NK-92 (cell line): ENCODE results near the gene BTRC.
"Not testable (repeated sequence)": the region's sequence is repeated elsewhere in the genome, so short reads cannot be mapped to it uniquely, and the experiment has no call there.

ENCODE experiments used
- DNase-seq: peaks from one replicate; lab custom pipeline; 2025; ENCODE audit not compliant: unreplicated experiment; lab: John Stamatoyannopoulos, UW

The BTRC gene

GRCh38 chr10:101353692-101354327, at the start of gene BTRC:
Gene BTRC, plus strand, starts transcription at chr10:101354165. Its CDS starts 16 bp downstream, at chr10:101354181.
- peak; percentile 88 for DNase-seq

DNA sequence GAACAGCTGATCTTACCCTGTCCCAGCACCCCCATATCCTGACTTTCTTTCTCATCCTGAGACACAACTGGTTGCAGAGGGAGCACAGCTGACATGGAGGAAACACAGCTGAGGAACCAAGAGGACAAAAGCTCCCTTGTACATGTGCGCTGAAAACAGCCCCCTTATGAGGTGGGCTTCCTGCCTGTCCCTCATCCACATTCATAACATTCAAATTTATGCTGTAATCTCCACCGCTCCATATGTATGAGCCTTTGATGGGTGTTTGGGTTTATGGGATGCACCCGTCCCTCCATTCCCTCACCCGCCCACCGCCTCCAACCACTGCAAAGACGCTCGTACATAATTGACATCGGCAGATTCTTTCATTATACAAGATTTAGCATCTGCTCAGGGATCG, 49.6 kb upstream of the BTRC start:
- no peak for DNase-seq

DNA sequence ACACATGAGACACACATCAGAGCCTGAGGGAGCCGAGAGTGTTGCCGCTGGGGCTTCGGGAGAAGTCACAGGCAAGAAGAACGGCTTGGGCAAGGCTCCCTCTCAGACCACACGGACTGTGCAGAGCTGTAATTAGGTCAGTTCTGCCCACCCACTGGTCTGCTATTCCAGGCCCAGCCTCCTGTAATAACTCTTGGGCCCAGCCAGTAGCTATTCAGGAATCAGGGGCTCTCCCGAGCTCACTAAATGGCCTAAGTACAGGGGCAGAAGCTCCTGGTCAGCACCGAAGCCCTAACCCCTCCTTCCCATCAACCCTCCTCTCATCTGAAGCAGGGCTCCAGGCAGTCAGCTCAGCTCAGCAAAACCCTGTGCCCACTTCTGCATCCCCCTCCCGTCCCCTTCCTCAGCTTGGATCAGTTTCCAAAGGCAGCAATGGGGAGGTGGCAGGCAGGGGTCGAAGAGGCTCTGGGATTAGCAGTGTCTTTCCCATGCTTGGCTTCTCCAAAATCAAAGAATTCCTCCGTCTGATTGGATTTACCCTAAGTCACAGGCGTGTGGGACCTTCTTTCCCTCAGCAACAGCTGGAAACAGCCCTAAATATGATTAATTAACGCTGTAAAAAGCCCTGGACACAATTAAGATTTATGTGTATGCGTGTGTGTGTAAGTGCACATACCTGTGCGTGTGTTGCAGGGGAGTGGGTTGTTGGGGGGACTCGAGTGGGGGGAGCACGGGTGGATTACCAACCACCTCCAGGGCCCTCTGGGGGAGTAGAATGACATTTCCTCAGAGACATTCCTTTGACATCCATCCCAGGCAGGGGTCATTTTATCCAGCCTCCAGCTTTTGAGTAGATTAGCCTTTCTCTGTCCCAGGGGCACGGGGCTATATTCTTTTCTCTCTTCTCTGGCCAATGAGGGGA, 48.4 kb upstream of the BTRC start:
- DNase-seq = no peak

GRCh38 chr10:101308051-101308450, 45.9 kb upstream of the BTRC start:
- no peak for DNase-seq

GRCh38 chr10:101310529-101311184, 43.3 kb upstream of the BTRC start:
- no peak for DNase-seq

DNA sequence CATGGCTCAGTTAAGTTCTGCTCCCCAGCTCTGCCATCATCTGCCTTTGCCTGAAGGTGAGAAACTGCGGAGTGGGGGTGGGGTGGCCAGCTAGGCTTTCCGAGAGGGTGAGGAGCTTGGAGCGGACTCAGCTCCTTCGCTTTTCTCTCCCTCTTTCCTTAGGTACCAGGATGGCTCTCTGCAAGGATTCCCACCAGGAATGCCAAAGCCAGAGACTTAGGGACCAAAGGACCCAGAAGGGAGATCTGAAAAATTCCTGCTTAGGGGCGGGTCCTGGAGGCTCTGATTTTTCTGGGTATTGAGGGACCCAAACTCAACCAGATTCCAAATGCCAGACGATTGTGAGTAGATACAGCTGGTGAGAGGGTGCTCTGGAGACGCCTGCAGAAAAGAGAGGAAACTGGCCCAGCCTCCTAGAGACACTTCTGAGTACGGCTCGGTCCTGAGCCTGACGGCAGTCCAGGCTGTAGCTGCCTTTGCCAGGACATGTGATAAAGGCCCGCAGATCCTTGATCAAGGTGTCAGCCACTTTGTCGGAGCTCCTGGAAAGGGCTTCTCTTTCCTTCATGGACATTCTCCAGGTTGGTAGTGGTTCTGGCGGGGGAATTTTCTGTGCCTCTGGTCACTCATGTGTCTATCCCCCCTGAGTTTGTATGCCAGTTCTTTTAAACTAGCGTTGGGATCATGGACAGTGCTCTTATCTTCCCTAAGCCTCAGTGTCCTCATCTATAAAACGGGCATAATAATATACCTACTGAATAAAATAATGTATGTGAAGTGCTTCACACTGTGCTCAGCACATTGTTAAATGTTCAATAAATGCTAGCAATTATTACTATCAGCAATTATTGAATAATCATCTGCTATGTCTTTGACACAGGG, 42.5 kb upstream of the BTRC start:
- DNase-seq = no peak

- no peak for DNase-seq
These were observed 34.6 kb upstream of the BTRC start for GRCh38 chr10:101319241-101319915.

- DNase-seq = no peak
These were observed 32.9 kb upstream of the BTRC start for GRCh38 chr10:101321073-101321472.

DNA sequence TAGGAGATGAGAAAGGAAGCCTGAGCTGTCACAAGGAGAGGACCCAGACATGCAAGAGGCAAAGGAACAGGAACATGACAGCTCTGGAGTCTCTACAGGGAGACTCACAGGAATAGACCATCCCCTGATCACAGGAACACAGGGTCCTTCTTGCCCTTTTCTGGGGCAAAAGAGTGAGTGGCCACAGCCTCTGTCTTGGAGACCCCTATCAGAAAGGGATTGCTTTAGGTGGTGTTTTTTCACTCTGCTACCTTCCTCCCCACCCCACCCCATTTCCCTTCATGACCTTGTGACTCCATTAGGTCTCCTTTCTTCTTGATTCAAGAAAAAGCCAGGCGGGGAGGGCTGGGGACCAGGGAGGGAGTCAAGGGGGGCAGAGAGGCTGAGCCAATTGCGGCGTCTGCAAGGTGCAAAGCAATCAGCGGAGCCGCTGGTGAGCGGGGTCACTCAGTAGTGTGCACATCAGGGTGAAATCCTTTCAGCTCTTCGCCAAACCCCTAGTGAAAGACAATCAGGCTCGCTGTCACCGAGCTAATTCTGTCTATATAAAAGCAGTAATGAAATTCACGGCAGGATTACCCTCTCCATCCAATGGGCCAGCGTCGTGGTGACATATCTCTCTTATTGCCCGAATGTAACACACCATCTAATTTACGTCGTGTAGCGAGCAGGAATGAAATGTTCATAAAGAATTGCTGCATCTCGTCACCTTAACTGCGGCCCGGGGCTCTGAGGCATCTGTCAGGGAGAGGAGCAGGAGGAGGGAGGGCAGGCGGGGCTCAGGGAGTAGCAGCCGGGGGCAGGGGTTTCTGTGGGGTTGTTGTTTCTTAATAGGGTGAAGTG, 31.5 kb upstream of the BTRC start:
- no peak for DNase-seq

- no peak for DNase-seq
These were observed 30.5 kb upstream of the BTRC start for GRCh38 chr10:101323495-101323894.

GRCh38 chr10:101327454-101327853, 26.5 kb upstream of the BTRC start:
- DNase-seq = not testable (repeated sequence)

DNA sequence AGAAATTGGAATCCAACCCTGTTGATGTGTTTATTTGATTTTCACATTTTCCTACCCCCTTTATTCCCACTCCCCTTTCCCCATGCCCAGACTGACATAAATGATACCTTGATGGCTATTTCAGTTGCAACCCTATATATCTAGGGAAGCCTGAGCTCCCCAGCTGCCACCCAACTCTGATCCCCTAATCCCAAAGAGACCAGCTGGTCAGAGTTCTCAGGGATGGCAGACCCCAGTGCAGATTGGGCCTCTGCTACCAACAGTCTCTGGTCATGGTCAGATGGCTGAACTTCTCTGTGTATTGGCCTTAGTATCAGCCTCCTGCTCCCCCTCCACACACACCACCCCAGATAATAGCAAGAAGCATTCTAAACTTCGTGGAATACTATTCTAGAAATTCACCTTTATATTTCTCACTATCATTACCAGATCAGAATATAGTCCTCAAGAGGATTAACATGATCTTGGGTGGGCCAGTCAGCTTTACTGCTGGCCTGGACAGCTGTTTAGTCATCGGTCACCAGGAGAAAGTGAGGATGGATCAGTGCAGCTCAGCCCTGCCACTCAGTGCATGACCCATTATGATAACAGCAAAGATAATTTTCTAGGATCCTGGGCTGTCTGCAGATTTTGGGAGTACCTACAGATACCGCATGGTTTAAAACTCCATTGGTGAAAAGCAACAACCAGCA, 24.5 kb upstream of the BTRC start:
- no peak for DNase-seq

GRCh38 chr10:101330231-101330630, 23.7 kb upstream of the BTRC start:
- no peak for DNase-seq

DNA sequence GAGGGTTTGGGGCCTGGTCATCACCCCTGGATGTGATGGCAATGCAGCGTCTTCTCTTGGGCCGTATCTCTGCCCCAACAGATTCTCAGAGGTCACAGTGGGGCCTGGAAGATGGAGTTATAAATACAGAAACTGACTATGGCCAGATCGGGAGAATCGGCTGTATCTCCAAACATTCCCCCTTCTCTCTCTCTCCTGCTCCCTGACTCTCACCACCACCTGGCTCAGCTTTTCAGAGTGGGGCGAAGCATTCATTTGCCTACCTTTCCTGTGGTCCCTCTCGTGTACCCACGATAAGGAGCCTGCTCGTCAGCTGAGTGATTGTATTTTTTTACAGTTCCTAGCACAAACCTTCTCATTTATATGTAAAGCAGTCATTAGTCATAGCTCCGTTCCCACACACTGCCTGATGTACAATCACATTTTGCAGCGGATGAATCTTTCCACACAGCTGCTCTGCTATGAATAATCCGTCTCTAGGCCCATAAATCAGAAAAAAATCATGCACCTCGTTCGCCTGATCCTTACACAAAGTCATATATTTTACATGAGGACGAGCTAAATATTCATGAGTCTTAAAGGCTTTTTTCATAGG, 23.2 kb upstream of the BTRC start:
- DNase-seq = no peak

GRCh38 chr10:101331956-101332355, 22.0 kb upstream of the BTRC start:
- DNase-seq = no peak

- not testable (repeated sequence) for DNase-seq
These were observed 19.7 kb upstream of the BTRC start for GRCh38 chr10:101334259-101334658.

DNA sequence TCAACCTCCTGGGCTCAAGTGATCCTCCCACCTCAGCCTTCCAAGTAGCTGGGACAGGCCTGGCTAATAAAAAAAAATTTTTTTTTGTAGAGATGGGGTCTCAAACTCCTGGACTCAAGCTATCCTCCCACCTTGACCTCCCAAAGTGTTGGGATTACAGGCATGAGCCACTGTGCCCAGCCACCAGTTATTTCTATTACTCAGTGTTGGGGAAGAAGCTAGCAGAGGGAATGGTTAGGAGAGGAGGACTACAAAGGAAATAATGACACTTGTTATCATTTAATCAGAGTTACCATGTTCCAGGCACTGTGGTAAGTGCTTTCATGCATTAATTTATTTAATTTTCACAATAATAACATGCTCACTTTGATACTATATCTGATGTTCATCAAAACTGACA, 17.6 kb upstream of the BTRC start:
- DNase-seq = no peak

DNA sequence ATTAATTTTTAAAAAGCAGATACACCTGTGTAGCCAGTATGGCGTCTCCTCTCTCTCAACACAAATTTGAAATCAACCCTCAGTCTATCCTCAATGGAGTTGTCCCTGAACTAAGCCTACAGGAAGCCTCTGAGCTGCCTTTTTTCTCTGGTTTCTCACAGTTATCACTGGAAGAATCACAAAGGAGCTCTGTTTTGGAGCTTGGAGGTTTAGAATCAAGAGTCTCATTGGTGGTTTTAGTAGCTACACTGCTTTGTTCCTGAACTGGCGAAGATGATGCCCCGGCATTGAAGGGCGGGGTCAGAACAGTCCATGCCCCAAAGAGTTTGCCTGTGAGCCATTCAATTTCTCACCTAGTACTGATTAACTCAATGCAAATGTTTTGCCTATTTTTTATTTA, 16.1 kb upstream of the BTRC start:
- no peak for DNase-seq
